GM21526 (cell line): ENCODE data around the gene CACNA1C.

Source experiments
- ATAC-seq: cut with Tn5 transposase; IDR thresholded peaks from one replicate; pipeline ENCODE4 v1.9.1; 2021; ENCODE audit warnings: moderate library complexity; ENCODE audit not compliant: unreplicated experiment, low FRiP score

CACNA1C gene

DNA sequence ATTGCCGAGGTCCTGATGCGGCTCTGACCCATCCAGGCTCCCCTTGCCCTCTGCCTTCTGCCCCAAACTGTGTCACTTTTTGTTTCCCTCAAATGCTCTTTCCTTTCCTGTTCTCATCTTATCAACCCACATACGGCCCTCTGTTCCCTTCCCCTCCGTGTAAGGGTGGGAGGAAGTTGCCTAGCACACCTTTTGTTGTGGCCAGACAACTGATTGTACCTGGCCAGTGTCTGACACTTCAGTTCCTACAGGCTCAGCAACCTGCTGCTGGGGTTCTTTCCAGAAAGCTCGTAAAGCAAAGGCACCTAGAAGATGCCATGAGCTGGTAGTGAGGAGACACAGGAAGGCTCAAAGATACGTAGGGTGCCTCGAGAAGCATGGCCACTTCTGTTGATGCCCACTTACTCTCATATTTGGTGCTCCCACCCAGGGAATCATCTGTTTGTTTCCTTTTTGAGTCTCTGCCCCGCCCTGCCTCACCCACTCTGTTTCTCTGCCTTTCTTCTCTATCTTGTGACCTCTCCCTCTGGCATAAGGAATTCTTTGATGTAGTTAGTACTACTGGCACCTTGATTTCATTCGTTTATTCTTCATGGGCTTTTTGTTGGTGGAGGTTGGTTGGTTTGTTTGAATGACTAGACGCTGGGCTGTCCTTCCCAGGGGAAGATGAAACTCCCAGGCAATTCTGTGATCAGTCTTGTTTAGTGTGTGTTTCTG lies 589.5 kb downstream of the CACNA1C start:
- ATAC-seq: no peak

- ATAC-seq: no peak
Measured at GRCh38 chr12:2642896-2643425, 590.2 kb downstream of the CACNA1C start.

DNA sequence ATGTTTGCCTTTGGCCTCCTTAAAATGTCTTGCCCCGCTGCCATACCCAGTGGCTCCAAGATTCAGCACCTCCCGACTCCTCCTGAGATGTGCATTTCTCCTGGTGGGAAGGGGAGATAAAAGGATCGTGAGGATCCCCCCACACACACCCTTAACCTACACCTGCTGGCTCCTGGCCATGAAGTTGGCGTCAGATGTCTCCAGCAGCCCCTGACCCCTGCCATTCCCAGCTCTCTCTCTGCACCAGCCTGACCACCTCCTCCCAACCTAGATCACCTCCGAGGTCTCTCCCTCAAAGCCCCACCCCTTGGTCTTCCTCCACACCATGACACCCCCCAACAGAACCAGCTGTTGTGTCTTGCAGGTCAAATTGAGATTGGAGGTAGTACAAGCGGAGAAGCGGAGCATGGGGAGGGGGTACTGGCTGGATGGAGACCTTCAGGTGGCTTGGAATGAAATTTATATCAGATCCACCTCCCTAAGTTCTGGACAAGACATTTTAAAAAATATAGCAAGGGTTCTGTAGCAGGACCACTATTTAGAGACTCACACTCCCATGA lies 590.9 kb downstream of the CACNA1C start:
- no peak for ATAC-seq

DNA sequence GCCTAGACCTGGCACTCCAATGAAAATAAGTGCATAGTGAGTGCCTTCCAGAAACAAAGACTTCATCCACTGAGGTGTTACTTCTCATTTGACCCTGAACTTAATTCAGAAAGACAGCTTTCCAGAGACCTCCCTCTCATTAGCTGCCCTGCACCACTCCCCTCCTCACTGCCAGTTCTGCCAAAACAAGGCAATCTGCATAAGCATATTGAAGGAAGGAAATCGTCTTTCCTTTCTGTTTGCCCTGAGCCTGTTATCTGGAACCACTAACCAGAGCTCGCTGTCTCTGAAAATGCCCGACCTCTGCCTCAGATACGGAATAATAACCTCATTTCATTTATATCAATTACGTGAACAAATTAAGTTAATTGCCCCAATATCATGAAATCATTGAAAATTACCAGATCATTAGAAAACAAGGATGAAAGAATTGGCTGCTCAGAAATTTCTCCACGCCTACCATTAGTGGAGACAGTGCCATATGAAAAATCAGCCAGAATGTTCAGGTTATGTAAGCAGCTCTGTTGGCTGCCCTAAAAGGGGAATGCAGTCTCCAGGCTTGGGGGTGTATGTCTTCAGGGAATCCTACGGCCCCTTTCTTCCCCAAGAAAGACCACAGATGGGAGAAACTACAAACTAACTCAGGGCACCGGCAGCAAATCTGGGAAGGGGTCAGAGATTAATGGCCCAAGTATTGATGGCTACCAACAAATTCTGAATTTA lies 592.1 kb downstream of the CACNA1C start:
- ATAC-seq: no peak

GRCh38 chr12:2645460-2645859 lies 592.7 kb downstream of the CACNA1C start:
- no peak for ATAC-seq

GRCh38 chr12:2646341-2646740 lies 593.6 kb downstream of the CACNA1C start:
- ATAC-seq: no peak

GRCh38 chr12:2647186-2647585 lies 594.4 kb downstream of the CACNA1C start:
- no peak for ATAC-seq

DNA sequence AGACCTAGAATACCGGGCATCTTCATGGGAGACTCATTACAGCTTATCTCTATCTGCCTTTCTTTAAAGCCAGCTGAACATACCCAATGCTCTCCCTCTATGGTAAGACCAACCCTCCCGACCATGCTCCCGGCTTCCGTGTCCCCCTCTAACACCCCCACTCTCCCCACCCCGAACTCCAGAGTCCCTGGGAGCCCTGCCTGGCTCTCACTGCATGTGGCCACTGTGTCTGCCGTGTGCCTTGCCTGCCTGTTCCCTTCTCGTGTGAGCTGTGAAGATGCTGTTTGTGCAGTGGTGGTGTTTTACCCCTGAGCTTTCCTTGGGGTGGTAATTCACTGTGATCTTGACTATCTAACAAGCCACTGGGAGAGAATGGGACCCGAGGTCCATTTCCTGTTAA lies 595.6 kb downstream of the CACNA1C start:
- ATAC-seq: no peak

DNA sequence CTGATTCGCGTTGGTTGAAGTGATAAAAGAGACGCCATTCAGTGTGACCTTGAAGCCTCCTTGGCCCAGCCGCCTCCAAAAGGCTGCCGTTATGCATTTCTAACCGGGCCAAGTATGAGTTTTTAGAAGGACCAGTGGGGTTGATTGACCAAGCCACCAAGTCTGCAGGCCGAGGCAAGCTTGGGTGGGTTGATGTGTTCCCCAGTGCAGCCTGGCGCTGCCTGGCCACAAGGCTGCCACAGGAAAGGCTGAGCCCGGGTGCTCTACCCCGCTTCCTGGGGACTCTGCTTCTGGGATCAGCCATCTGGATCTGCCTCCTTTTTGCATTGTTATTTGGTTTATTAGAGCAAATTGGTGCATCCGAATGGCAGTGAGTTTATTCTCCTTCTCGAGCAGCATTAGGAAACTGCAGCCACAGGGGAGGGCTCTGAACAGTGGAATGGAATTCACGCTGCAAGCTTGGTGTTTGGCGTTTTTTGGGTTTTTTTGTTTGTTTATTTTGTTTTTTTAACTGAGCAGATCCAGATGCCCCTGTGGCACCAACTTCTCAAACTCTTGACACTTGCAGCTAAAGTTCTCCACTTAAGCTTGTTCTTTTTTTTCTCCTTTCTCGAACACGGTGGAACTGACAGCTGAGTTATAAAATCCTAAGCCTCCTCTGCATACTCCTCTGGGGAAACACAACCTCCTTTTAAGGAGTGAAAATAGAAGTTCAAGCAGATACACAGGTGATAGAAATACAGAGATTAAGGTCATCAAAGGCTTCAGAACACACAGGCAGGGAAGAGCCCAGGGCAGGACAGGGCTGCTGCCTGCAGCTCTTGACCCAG lies 596.6 kb downstream of the CACNA1C start:
- ATAC-seq: no peak

DNA sequence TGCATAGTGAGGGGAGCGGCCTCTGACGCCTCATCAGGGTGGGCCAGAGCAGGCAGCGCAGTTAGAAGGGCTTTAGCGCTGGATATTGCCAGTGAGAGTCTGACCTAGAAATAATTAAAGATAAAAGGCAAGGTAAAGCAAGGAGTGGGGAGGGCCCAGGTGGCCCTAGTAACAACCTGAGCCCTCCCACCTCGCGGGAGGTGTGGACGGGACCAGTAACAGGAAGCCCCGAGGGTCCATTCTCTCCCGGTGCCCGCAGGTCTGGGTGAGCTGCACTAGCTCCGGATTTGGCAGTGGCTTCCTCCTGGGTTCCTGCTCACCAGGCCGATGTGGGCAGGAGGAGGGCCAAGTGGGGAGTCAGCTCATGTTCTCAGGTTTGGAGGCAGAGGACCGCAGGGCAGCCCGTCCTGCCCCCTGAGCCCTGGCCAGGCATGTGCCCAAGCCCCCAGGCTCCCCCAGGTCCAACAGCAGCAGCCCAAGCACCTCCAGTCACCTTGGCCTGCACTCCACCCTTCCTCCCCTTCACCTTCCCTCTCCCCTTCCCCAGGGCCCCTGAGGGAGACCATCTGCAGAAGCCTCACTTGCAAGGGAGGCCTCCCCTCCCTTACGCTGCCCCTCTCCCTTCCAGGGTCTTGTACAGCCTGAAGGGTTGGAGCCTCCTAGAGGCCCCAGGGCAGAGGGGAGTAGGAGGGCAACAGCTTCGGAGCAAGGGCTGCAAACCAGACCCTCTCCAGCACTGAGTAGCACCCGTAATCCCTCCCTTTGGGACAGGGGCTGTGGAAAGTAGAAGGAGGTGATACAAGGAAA lies 597.7 kb downstream of the CACNA1C start:
- ATAC-seq: no peak

DNA sequence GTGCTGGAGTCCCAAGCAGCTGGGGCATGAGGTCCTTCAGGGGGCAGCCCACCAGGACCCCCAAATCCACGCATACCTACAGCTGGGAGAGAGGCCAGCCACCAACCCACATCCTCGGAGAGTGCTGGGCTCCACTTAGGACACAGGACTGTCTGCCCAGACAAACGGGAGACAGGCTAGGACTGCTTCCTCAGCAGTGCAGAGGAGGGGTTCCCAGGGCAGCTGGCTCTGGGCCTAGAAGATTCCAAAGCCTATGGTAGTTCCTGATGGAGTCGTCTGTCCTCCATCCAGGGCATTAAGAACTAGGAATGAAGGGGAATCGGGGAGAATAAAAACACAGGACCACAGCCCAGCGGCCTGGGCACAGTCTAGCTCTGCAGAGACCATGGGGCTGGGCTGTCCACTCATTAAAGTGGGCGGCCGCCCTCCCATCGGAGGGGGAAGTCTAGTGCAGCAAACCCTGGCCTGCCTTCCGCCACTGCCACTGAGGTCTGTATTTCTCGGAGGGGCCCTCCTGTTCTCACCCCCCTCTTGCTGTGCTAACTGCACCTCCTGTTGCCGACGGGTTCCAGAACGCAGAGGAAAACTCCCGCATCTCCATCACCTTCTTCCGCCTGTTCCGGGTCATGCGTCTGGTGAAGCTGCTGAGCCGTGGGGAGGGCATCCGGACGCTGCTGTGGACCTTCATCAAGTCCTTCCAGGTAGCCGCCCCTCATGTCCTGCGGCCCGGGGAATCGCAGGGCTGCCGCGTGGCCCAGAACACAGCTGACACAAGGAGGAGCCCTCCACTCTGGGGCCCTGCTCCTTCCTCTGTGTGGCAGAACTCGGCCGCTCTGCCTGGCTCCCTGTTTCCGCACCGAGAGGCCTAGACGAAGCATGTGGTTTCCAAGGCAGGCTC lies 598.5 kb downstream of the CACNA1C start:
- ATAC-seq: no peak

GRCh38 chr12:2652011-2652400 lies 599.2 kb downstream of the CACNA1C start:
- ATAC-seq: no peak

- ATAC-seq: no peak
Measured at GRCh38 chr12:2652401-2653081, 599.8 kb downstream of the CACNA1C start.

DNA sequence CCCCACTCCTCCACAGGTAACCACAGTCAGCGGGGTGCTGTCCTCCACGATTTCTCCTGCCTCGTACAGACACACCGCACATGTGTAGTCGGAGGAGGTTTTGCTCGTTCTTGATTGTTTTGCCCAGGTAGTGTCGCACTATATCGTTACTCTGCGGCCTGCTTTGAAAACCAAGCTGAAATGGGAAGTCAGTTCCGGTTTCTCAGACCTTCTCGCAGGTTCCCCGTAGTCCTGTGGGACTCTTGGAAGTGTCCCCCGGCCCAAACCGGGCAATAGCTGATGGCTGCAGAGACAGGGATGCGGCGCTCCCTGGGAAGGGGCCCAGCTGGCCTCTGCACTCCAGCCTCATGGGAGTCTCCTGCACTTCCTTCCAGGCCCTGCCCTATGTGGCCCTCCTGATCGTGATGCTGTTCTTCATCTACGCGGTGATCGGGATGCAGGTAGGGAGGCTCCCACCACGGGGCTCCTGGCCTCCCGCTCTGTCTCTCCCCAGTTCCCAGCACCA lies 600.7 kb downstream of the CACNA1C start:
- no peak for ATAC-seq

- ATAC-seq: no peak
Measured at GRCh38 chr12:2654311-2654710, 601.5 kb downstream of the CACNA1C start.

GRCh38 chr12:2654741-2655140 lies 602.0 kb downstream of the CACNA1C start:
- ATAC-seq: no peak

GRCh38 chr12:2662524-2662923 lies 609.7 kb downstream of the CACNA1C start:
- ATAC-seq: no peak
